ENCODE data around the gene HOMER1.
"Not testable (repeated sequence)": the region's sequence is repeated elsewhere in the genome, so short reads cannot be mapped to it uniquely, and the experiment has no call there.

HOMER1 gene

GRCh38 chr5:79407591-79407990 is 106.3 kb downstream of the HOMER1 start:
- DNase-seq, result no peak

- no peak for DNase-seq
These were observed 112.7 kb downstream of the HOMER1 start for GRCh38 chr5:79401216-79401615.

- no peak for DNase-seq
These were observed 114.9 kb downstream of the HOMER1 start for GRCh38 chr5:79399046-79399445.

- DNase-seq, result no peak
These were observed 116.9 kb downstream of the HOMER1 start for GRCh38 chr5:79397080-79397479.

- DNase-seq, result no peak
These were observed 117.7 kb downstream of the HOMER1 start for GRCh38 chr5:79396265-79396664.

GRCh38 chr5:79395296-79395695 is 118.6 kb downstream of the HOMER1 start:
- no peak for DNase-seq

GRCh38 chr5:79392776-79393175 is 121.2 kb downstream of the HOMER1 start:
- DNase-seq, result no peak

GRCh38 chr5:79386679-79387078 is 127.3 kb downstream of the HOMER1 start:
- DNase-seq, result no peak

GRCh38 chr5:79385126-79385525 is 128.8 kb downstream of the HOMER1 start:
- DNase-seq, result not testable (repeated sequence)

- no peak for DNase-seq
These were observed 135.3 kb downstream of the HOMER1 start for GRCh38 chr5:79378510-79379186.

GRCh38 chr5:79357398-79357797 is 156.5 kb downstream of the HOMER1 start:
- DNase-seq, result no peak

GRCh38 chr5:79349881-79350280 is 164.1 kb downstream of the HOMER1 start:
- DNase-seq, result no peak

GRCh38 chr5:79349047-79349446 is 164.9 kb downstream of the HOMER1 start:
- DNase-seq, result no peak

GRCh38 chr5:79346420-79346824 is 167.5 kb downstream of the HOMER1 start:
- no peak for DNase-seq

GRCh38 chr5:79333852-79334557 is 179.9 kb downstream of the HOMER1 start:
- DNase-seq, result no peak

GRCh38 chr5:79330071-79330470 is 183.9 kb downstream of the HOMER1 start:
- DNase-seq, result no peak

- no peak for DNase-seq
These were observed 184.5 kb downstream of the HOMER1 start for GRCh38 chr5:79329453-79329852.
